Loucy (cell line): ENCODE results near the gene PRELID1.
A peak's percentile ranks its signal among the peaks of the same experiment; 100 is the strongest.

Experiments used
- H2AFZ ChIP-seq: fragments of 200-600 bp; sonication (generic); 2 replicates; pipeline ENCODE4 v1.6.0; 2016; ENCODE audit warnings: antibody characterized with exemption, mild to moderate bottlenecking, low read length, moderate library complexity
- H3F3A ChIP-seq: fragments of 200-600 bp; 2 replicates; pipeline ENCODE4 v1.6.0; 2016; ENCODE audit warnings: antibody characterized with exemption, low read depth, mild to moderate bottlenecking
- H3K27me3 ChIP-seq: fragments of 200-600 bp; sonication (generic); 2 replicates; pipeline ENCODE4 v1.6.1; 2014; ENCODE audit warnings: low read length, mild to moderate bottlenecking; ENCODE audit not compliant: insufficient read depth, poor library complexity, severe bottlenecking
- H3K36me3 ChIP-seq: fragments of 200-600 bp; sonication (generic); 2 replicates; pipeline ENCODE4 v1.6.1; 2016; ENCODE audit warnings: low read length; ENCODE audit not compliant: insufficient read depth
- H3K4me1 ChIP-seq: fragments of 200-600 bp; sonication (generic); 2 replicates; pipeline ENCODE4 v1.5.1; 2014; ENCODE audit warnings: low read length, mild to moderate bottlenecking; ENCODE audit not compliant: insufficient read depth, poor library complexity, severe bottlenecking
- H3K4me2 ChIP-seq: fragments of 200-600 bp; sonication (generic); 2 replicates; pipeline ENCODE4 v1.6.0; 2014; ENCODE audit warnings: antibody characterized with exemption, low read length, low read depth, mild to moderate bottlenecking; ENCODE audit not compliant: poor library complexity, severe bottlenecking
- H3K4me3 ChIP-seq: fragments of 200-600 bp; sonication (generic); 2 replicates; pipeline ENCODE4 v1.5.1; 2014; ENCODE audit warnings: low read length, mild to moderate bottlenecking, mixed read lengths; ENCODE audit not compliant: poor library complexity, severe bottlenecking
- H3K79me2 ChIP-seq: fragments of 200-600 bp; sonication (generic); 2 replicates; pipeline ENCODE4 v1.6.1; 2014; ENCODE audit warnings: low read length; ENCODE audit not compliant: insufficient read depth
- H3K9ac ChIP-seq: fragments of 200-600 bp; sonication (generic); 2 replicates; pipeline ENCODE4 v1.6.0; 2014; ENCODE audit warnings: mild to moderate bottlenecking, low read depth, low read length, moderate library complexity; ENCODE audit not compliant: poor library complexity, severe bottlenecking
- H3K9me2 ChIP-seq: fragments of 200-600 bp; sonication (generic); replicated peaks from 2 replicates; pipeline ENCODE4 v1.6.1; 2016; ENCODE audit warnings: low read depth, low read length, mixed read lengths
- H3K9me3 ChIP-seq: fragments of 200-600 bp; sonication (generic); 2 replicates; pipeline ENCODE4 v1.6.1; 2014; ENCODE audit warnings: mild to moderate bottlenecking, antibody characterized with exemption, low read length, low read depth; ENCODE audit not compliant: insufficient read depth
- H4K20me1 ChIP-seq: fragments of 200-600 bp; sonication (generic); 2 replicates; pipeline ENCODE4 v1.6.0; 2014; ENCODE audit warnings: antibody characterized with exemption, low read length, mild to moderate bottlenecking; ENCODE audit not compliant: insufficient read depth, poor library complexity, severe bottlenecking
- EZH2phosphoT487 ChIP-seq: fragments of 200-600 bp; IDR thresholded peaks from 2 replicates; pipeline ENCODE4 v1.6.1; 2018; ENCODE audit warnings: antibody characterized with exemption, mild to moderate bottlenecking, moderate library complexity, borderline replicate concordance
- TF ChIP-seq, protein P1 (sequence below): fragments of 200-600 bp; sonication (generic); conservative IDR thresholded peaks from 2 replicates; pipeline ENCODE4 v1.5.1; 2014; ENCODE audit warnings: mild to moderate bottlenecking, antibody characterized with exemption, low read length

PRELID1 gene

GRCh38 chr5:177307544-177308363 is 4.2 kb downstream of the PRELID1 start:
- no peak overlapping the region for H3K9ac ChIP-seq
- H3K27me3 ChIP-seq = no peaks in the 10 kb centered on the region
- peaks cover 14% of the 10 kb centered on the region for H3K4me1 ChIP-seq
- no peaks in the 10 kb centered on the region for H3K9me3 ChIP-seq
- H3F3A ChIP-seq = no peaks in the 10 kb centered on the region
- TF ChIP-seq EZH2phosphoT487 = no peak
- TF ChIP-seq, protein P1, sequence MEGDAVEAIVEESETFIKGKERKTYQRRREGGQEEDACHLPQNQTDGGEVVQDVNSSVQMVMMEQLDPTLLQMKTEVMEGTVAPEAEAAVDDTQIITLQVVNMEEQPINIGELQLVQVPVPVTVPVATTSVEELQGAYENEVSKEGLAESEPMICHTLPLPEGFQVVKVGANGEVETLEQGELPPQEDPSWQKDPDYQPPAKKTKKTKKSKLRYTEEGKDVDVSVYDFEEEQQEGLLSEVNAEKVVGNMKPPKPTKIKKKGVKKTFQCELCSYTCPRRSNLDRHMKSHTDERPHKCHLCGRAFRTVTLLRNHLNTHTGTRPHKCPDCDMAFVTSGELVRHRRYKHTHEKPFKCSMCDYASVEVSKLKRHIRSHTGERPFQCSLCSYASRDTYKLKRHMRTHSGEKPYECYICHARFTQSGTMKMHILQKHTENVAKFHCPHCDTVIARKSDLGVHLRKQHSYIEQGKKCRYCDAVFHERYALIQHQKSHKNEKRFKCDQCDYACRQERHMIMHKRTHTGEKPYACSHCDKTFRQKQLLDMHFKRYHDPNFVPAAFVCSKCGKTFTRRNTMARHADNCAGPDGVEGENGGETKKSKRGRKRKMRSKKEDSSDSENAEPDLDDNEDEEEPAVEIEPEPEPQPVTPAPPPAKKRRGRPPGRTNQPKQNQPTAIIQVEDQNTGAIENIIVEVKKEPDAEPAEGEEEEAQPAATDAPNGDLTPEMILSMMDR = no peak
- no peak overlapping the region for H3K4me3 ChIP-seq
- no peak overlapping the region for H3K4me2 ChIP-seq
- peaks cover 23% of the 10 kb centered on the region for H4K20me1 ChIP-seq
- H3K79me2 ChIP-seq = peaks cover 70% of the 10 kb centered on the region
- H3K9me2 ChIP-seq = no peaks in the 10 kb centered on the region
- no peak overlapping the region for H2AFZ ChIP-seq
- H3K36me3 ChIP-seq = no peaks in the 10 kb centered on the region; the same call in 1 of the 2 replicates

GRCh38 chr5:177308740-177309139 is 5.1 kb downstream of the PRELID1 start:
- peak overlapping the region; percentile 17 for H3K9ac ChIP-seq
- peaks cover 66% of the 10 kb centered on the region for H3K79me2 ChIP-seq
- peaks cover 17% of the 10 kb centered on the region for H3K4me1 ChIP-seq
- no peak overlapping the region for H3K4me3 ChIP-seq
- no peaks in the 10 kb centered on the region for H3K9me2 ChIP-seq
- H3K27me3 ChIP-seq = no peaks in the 10 kb centered on the region
- peaks cover 23% of the 10 kb centered on the region for H4K20me1 ChIP-seq
- H3K4me2 ChIP-seq = no peak overlapping the region
- no peaks in the 10 kb centered on the region for H3K9me3 ChIP-seq
- no peak overlapping the region for H2AFZ ChIP-seq
- H3K36me3 ChIP-seq = no peaks in the 10 kb centered on the region; the same call in 1 of the 2 replicates
- H3F3A ChIP-seq = no peaks in the 10 kb centered on the region
- TF ChIP-seq, protein P1 = no peak
- TF ChIP-seq EZH2phosphoT487 = no peak

DNA sequence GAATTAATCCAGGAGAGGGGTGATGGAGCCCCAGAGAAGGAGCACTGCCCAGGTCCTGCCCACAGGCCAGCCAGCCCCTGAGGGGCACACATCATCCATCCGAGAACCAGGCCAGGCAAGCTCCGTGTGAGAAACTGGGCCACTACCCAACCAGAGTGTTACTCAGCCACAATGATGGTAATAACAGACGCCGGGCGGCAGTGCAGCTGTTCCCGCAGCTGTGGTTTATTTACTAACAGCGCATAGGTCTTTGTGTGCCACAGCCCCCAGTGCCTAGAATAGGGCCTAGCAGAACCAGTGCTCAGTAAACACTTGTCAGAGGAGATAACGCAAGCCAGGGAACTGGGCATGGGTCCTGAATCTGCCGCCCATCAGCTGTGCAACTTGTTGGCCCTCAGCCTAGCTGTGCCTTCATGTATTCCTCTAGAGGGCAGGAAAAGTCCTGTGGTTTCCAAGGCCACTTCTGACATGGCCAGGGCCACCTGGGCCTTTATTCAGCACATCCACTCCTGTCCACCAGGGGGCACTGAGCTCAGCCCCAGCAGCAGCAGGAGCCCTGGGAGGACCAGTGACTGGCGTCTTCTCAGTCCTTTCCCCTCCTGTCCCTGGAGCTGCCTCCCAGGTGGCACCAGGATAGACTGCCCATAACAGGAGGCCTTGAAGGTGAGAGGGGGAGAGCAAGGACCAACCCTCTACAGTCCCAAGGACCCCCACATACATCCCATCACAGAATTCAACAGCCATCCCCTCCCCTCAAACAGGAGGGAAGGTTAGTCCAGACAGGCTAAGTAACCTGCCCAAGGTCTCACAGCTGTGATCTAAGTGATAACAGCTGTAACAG is 6.0 kb downstream of the PRELID1 start:
- no peaks in the 10 kb centered on the region; the same call in 1 of the 2 replicates for H3K36me3 ChIP-seq
- no peak overlapping the region for H2AFZ ChIP-seq
- H3K9me3 ChIP-seq = no peaks in the 10 kb centered on the region
- H3K9me2 ChIP-seq = no peaks in the 10 kb centered on the region
- H3K27me3 ChIP-seq = no peaks in the 10 kb centered on the region
- H4K20me1 ChIP-seq = peaks cover 19% of the 10 kb centered on the region
- H3K4me1 ChIP-seq = peaks cover 17% of the 10 kb centered on the region
- H3F3A ChIP-seq = no peaks in the 10 kb centered on the region
- H3K9ac ChIP-seq = peak overlapping the region; percentile 32
- peak overlapping the region; percentile 83 for H3K4me3 ChIP-seq
- H3K4me2 ChIP-seq = peak overlapping the region; percentile 85
- peaks cover 60% of the 10 kb centered on the region for H3K79me2 ChIP-seq
- TF ChIP-seq, protein P1 = peak; percentile 65
- no peak for TF ChIP-seq EZH2phosphoT487
